Breast epithelium (tissue), 3 donors: ENCODE data around the gene MYO1F.

ENCODE experiments used
- CTCF ChIP-seq, 3 donors: fragments of 450-650 bp; IDR thresholded peaks; one replicate each; pipeline ENCODE4 v1.5.1; 2016 to 2017; ENCODE audit warnings: antibody characterized with exemption in 3 of 3, mild to moderate bottlenecking in 3 of 3, moderate library complexity in 3 of 3
- POLR2A ChIP-seq: fragments of 450-650 bp; IDR thresholded peaks from one replicate; pipeline ENCODE4 v1.6.1; 2016; ENCODE audit warnings: antibody characterized with exemption, mild to moderate bottlenecking, moderate library complexity

- TF ChIP-seq CTCF (IDR thresholded peaks at IDR 0.05) (no peak), POLR2A (no peak)
These were observed 8.9 kb upstream of the MYO1F start for GRCh38 chr19:8585894-8586750.
